Endothelial cell of umbilical vein (primary cell): ENCODE results near the gene FOXF1. TPM values are rescaled to one million over a fixed set of nuclear protein-coding genes. Genes with fewer than 3 reads are reported as not detected.

Source experiments
- BruUV-seq: library from RNA; stranded (reverse); fragments of 400-500 nt; replicated peaks from 2 replicates; lab custom pipeline; 2021; lab: Mats Ljungman, UMichigan
- CTCF ChIA-PET: fragments of 300-600, 350-600 bp; sonication (Branson Sonifier 250); formaldehyde crosslinking; loops from one replicate; lab custom pipeline; 2021; ENCODE audit warnings: antibody characterized with exemption, inconsistent platforms; lab: Charles Lee
- POLR2A ChIA-PET: fragments of 300-600, 350-600 bp; sonication (Branson Sonifier 250); formaldehyde crosslinking; loops from one replicate; lab custom pipeline; 2021; ENCODE audit warnings: antibody characterized with exemption, inconsistent platforms; lab: Charles Lee
- DNase-seq: peaks from one replicate; pipeline ENCODE4 v3.0.0-alpha.2; 2011; ENCODE audit warnings: low read depth, low spot score
- FAIRE-seq: peaks from 2 replicates; lab custom pipeline; 2011; peaks lifted over from hg19 to GRCh38; lab: Jason Lieb, UNC
- H2AFZ ChIP-seq: 2 replicates; pipeline ENCODE4 v1.6.0; 2012; ENCODE audit warnings: low read depth, low read length, control low read depth, inconsistent platforms
- H3K27ac ChIP-seq: 2 replicates; pipeline ENCODE4 v1.5.1; 2011; ENCODE audit warnings: low read depth, mild to moderate bottlenecking, control low read depth, low read length, moderate library complexity; ENCODE audit not compliant: insufficient read depth
- H3K27me3 ChIP-seq, 2 experiments: 2 replicates each; pipeline versions ENCODE4 v1.6.0 to v1.6.1; 2011; ENCODE audit warnings: low read length in 2 of 2, mixed read lengths in 1 of 2; ENCODE audit not compliant: control insufficient read depth in 2 of 2, insufficient read depth in 2 of 2
- H3K36me3 ChIP-seq, 2 experiments: 2 replicates in 1 of 2; 3 replicates in 1 of 2; pipeline ENCODE4 v1.5.1; 2011; ENCODE audit warnings: low read length in 2 of 2, mild to moderate bottlenecking in 1 of 2, moderate library complexity in 1 of 2; ENCODE audit not compliant: control insufficient read depth in 2 of 2, insufficient read depth in 2 of 2; ENCODE audit errors: extremely low read depth in 1 of 2
- H3K4me1 ChIP-seq: 3 replicates; pipeline ENCODE4 v1.5.1; 2011; ENCODE audit warnings: mild to moderate bottlenecking, low read length; ENCODE audit not compliant: control insufficient read depth, insufficient read depth; ENCODE audit errors: extremely low read depth
- H3K4me2 ChIP-seq: 2 replicates; pipeline ENCODE4 v1.6.1; 2011; ENCODE audit warnings: low read length, control low read depth, mixed read lengths; ENCODE audit not compliant: insufficient read depth
- H3K4me3 ChIP-seq, 3 experiments: fragments of 200-600 bp in 1 of 3; sonication (generic), shearing (Covaris generic) in 1 of 3; replicated peaks in 1 of 3; 2 replicates each; pipeline ENCODE4 v1.5.1; 2011 to 2016; ENCODE audit warnings: control low read depth in 3 of 3, low read length in 3 of 3, mild to moderate bottlenecking in 2 of 3, inconsistent platforms in 1 of 3, low read depth in 1 of 3, moderate library complexity in 1 of 3; ENCODE audit not compliant: insufficient read depth in 1 of 3
- H3K79me2 ChIP-seq: 2 replicates; pipeline ENCODE4 v1.6.0; 2012; ENCODE audit warnings: low read length, inconsistent platforms; ENCODE audit not compliant: control insufficient read depth, insufficient read depth
- H3K9ac ChIP-seq: replicated peaks from 2 replicates; pipeline ENCODE3; 2011; ENCODE audit warnings: low read length, control low read depth; ENCODE audit not compliant: insufficient read depth; ENCODE audit errors: extremely low read depth
- H3K9me1 ChIP-seq: replicated peaks from 3 replicates; pipeline ENCODE4 v1.6.0; 2011; ENCODE audit warnings: mild to moderate bottlenecking, low read length; ENCODE audit not compliant: control insufficient read depth, insufficient read depth; ENCODE audit errors: extremely low read depth
- H3K9me3 ChIP-seq: replicated peaks from 2 replicates; pipeline ENCODE4 v1.5.1; 2012; ENCODE audit warnings: low read length, inconsistent platforms; ENCODE audit not compliant: control insufficient read depth, insufficient read depth
- H4K20me1 ChIP-seq: replicated peaks from 2 replicates; pipeline ENCODE3; 2011; ENCODE audit warnings: mild to moderate bottlenecking, low read length; ENCODE audit not compliant: control insufficient read depth, insufficient read depth; ENCODE audit errors: extremely low read depth
- CTCF ChIP-seq, 2 donors: IDR thresholded peaks; 1 replicate in 1 of 2; 2 replicates in 1 of 2; pipeline ENCODE4 v1.5.1; 2011; ENCODE audit warnings: low read length in 2 of 2, mild to moderate bottlenecking in 2 of 2, moderate library complexity in 2 of 2, control low read depth in 1 of 2, inconsistent platforms in 1 of 2, low read depth in 1 of 2; ENCODE audit not compliant: insufficient read depth in 1 of 2; ENCODE audit errors: extremely low read depth in 1 of 2
- EZH2 ChIP-seq: IDR thresholded peaks from 2 replicates; pipeline ENCODE4 v1.6.1; 2012; ENCODE audit warnings: borderline replicate concordance, low read depth, mild to moderate bottlenecking, moderate library complexity, low read length, inconsistent platforms; ENCODE audit not compliant: severe bottlenecking
- MYC ChIP-seq: IDR thresholded peaks from one replicate; pipeline ENCODE4 v1.6.1; 2011; ENCODE audit warnings: mild to moderate bottlenecking, low read depth, low read length
- POLR2AphosphoS5 ChIP-seq: IDR thresholded peaks from 2 replicates; pipeline ENCODE4 v1.6.1; 2012; ENCODE audit warnings: low read depth, mild to moderate bottlenecking, control low read depth, low read length, moderate library complexity; ENCODE audit not compliant: insufficient read depth
- dilution Hi-C: fragments of 300-500 bp; cut with MboI; formaldehyde crosslinking; loops from one replicate; pipeline ENCODE4 v1.15.0; 2019; ENCODE audit warnings: low sequenced_read_pairs; ENCODE audit not compliant: extremely low pct_ligation_motif_present
- intact Hi-C: fragments of 100-400 bp; cut with micrococcal nuclease; formaldehyde crosslinking; loops from one replicate; pipeline ENCODE4 v1.10.0; 2022
- polyA plus RNA-seq, 4 experiments: library from polyadenylated mRNA; depleted of rRNA in 3 of 4; stranded (reverse) in 3 of 4; unstranded in 1 of 4; fragments of >200 nt; gene quantifications; 2 replicates each; pipeline versions ENCODE4 v1.2.1 to v1.2.3, GENCODE V29; 2011 to 2012; ENCODE audit warnings: missing spikeins in 1 of 4
- total RNA-seq: library from RNA; stranded (reverse); gene quantifications from 2 replicates; pipeline ENCODE4 v1.2.3, GENCODE V29; 2021

FOXF1 gene
- total and polyA plus RNA-seq, 2 donors (not counting 3 experiments of a cell fraction or from before 2014, with no cell fraction given): 1.0 to 1.1 TPM

- peaks cover 62 to 83% of the 10 kb centered on the region in 2 experiments for H3K27me3 ChIP-seq
- H3K9me3 ChIP-seq: no peaks in the 10 kb centered on the region
- no peak overlapping the region for H2AFZ ChIP-seq
- H3K9ac ChIP-seq: no peak overlapping the region
- ChIA-PET POLR2A (no interaction called here), CTCF (interaction anchor here (1.0 to 1.7 kb wide), 3 partner anchors 9 to 254 kb away, joined by 3 to 5 read pairs (median 5); no protein-coding TSS in a partner anchor)
- H3K4me3 ChIP-seq: no peak overlapping the region
- no peaks in the 10 kb centered on the region for H4K20me1 ChIP-seq
- no peak for TF ChIP-seq EZH2
- no peak for TF ChIP-seq POLR2AphosphoS5
- no peak for TF ChIP-seq MYC
- no peak for TF ChIP-seq CTCF (IDR thresholded peaks at IDR 0.05; ENCODE audit: extremely low read depth in 1 of 2, insufficient read depth in 1 of 2, low read depth in 1 of 2, low read length in 2 of 2)
- no peaks in the 10 kb centered on the region for H3K79me2 ChIP-seq
- no peak for FAIRE-seq
- H3K9me1 ChIP-seq: no peaks in the 10 kb centered on the region
- no peak overlapping the region for H3K27ac ChIP-seq
- intact Hi-C loops: loop anchor here (2.0 kb wide), 1 partner anchor 167 kb away; no protein-coding TSS in a partner anchor
- no peak overlapping the region for H3K4me2 ChIP-seq
- DNase-seq: no peak
- BruUV-seq: no TSS peak
- no peaks in the 10 kb centered on the region for H3K4me1 ChIP-seq
- dilution Hi-C loops: no loop called here
- H3K36me3 ChIP-seq: no peaks in the 10 kb centered on the region
Measured at GRCh38 chr16:86507173-86508027, 2.9 kb upstream of the FOXF1 start.
